A549 (cell line): ENCODE data around the gene APOL2. TPM values are rescaled to one million over a fixed set of nuclear protein-coding genes. Genes with fewer than 3 reads are reported as not detected.

Source experiments
- ATAC-seq, 2 experiments: fragments of 200-7000 bp in 1 of 2; fragments of >200 bp in 1 of 2; cut with Nextera tagmentation in 1 of 2; cut with Tn5 transposase in 1 of 2; 3 replicates each; pipeline versions ENCODE4 v1.8.0 to v1.9.1; 2018 to 2020; ENCODE audit warnings: mild to moderate bottlenecking in 1 of 2, moderate library complexity in 1 of 2
- CTCF ChIA-PET: fragments of 300-600 bp; sonication (Branson Sonifier 250); formaldehyde crosslinking; extraction: SDS; loops from one replicate; lab custom pipeline; 2021; ENCODE audit warnings: antibody characterized with exemption, inconsistent platforms; lab: Yijun Ruan, JAX
- POLR2A ChIA-PET: fragments of 350-600 bp; formaldehyde crosslinking; extraction: SDS; loops from one replicate; lab custom pipeline; 2021; ENCODE audit warnings: antibody characterized with exemption, inconsistent platforms; lab: Yijun Ruan, JAX
- DNase-seq, 2 experiments: peaks; one replicate each; pipeline versions ENCODE4 v3.0.0 to v3.0.0-alpha.2; 2011 to 2016; ENCODE audit warnings: low read depth in 1 of 2, low spot score in 1 of 2
- FAIRE-seq: peaks from 2 replicates; lab custom pipeline; 2011; peaks lifted over from hg19 to GRCh38; lab: Jason Lieb, UNC
- H3K27ac ChIP-seq, 2 experiments: fragments of >200 bp; sonication (Bioruptor Twin); formaldehyde crosslinking; 3 replicates each; pipeline ENCODE4 v1.5.1; 2016 to 2017
- H3K4me1 ChIP-seq: fragments of >200 bp; sonication (Bioruptor Twin); formaldehyde crosslinking; 3 replicates; pipeline ENCODE4 v1.6.1; 2016
- H3K4me2 ChIP-seq: fragments of >200 bp; sonication (Bioruptor Twin); formaldehyde crosslinking; 3 replicates; pipeline ENCODE4 v1.6.1; 2016
- H3K4me3 ChIP-seq: fragments of >200 bp; sonication (Bioruptor Twin); formaldehyde crosslinking; 3 replicates; pipeline ENCODE4 v1.5.1; 2016
- H3K9me3 ChIP-seq: fragments of >200 bp; sonication (Bioruptor Twin); formaldehyde crosslinking; 3 replicates; pipeline ENCODE4 v1.6.1; 2016
- BCL3 ChIP-seq: fragments of >200 bp; sonication (Bioruptor Twin); formaldehyde crosslinking; IDR thresholded peaks from 3 replicates; pipeline ENCODE4 v1.6.1; 2016
- BHLHE40 ChIP-seq: IDR thresholded peaks from 2 replicates; pipeline ENCODE4 v1.6.1; 2012; ENCODE audit warnings: low read depth, low read length, inconsistent platforms
- CHD2 ChIP-seq: fragments of 150-350 bp; IDR thresholded peaks from 2 replicates; pipeline ENCODE4 v1.6.1; 2014; ENCODE audit warnings: low read length; ENCODE audit not compliant: partially characterized antibody
- CHD4 ChIP-seq: fragments of 200-600 bp; sonication (generic); IDR thresholded peaks from 2 replicates; pipeline ENCODE4 v1.6.1; 2016; ENCODE audit warnings: antibody characterized with exemption, mild to moderate bottlenecking, borderline replicate concordance
- CTCF ChIP-seq: fragments of >200 bp; sonication (Bioruptor Twin); formaldehyde crosslinking; IDR thresholded peaks from 3 replicates; pipeline ENCODE4 v1.5.1; 2016
- E2F6 ChIP-seq: IDR thresholded peaks from 2 replicates; pipeline ENCODE4 v1.6.1; 2012; ENCODE audit warnings: low read depth, borderline replicate concordance
- EHMT2 ChIP-seq: fragments of 200-600 bp; sonication (generic); IDR thresholded peaks from 2 replicates; pipeline ENCODE4 v1.6.1; 2016; ENCODE audit warnings: antibody characterized with exemption, low read depth, mild to moderate bottlenecking, moderate library complexity
- EP300 ChIP-seq, 2 experiments: fragments of >200 bp; sonication (Bioruptor Twin); formaldehyde crosslinking; IDR thresholded peaks; 2 replicates in 1 of 2; 3 replicates in 1 of 2; pipeline ENCODE4 v1.6.1; 2016 to 2017
- ESRRA ChIP-seq: fragments of 150-350 bp; IDR thresholded peaks from 2 replicates; pipeline ENCODE4 v1.6.1; 2014; ENCODE audit warnings: mild to moderate bottlenecking, low read length, borderline replicate concordance
- HDAC2 ChIP-seq: fragments of 200-600 bp; sonication (generic); IDR thresholded peaks from 2 replicates; pipeline ENCODE4 v1.6.1; 2016
- HES2 ChIP-seq: fragments of >200 bp; sonication (Bioruptor Twin); formaldehyde crosslinking; IDR thresholded peaks from 2 replicates; pipeline ENCODE4 v1.6.1; 2016
- HEYL ChIP-seq: fragments of 250-450 bp; sonication (Bioruptor Pico); IDR thresholded peaks from 2 replicates; pipeline ENCODE4 v1.8.0; 2021; ENCODE audit warnings: mild to moderate bottlenecking, moderate library complexity
- JUN ChIP-seq, 2 experiments: fragments of >200 bp; sonication (Bioruptor Twin); formaldehyde crosslinking; IDR thresholded peaks; 2 replicates in 1 of 2; 3 replicates in 1 of 2; pipeline ENCODE4 v1.6.1; 2016 to 2017
- JUNB ChIP-seq: fragments of >200 bp; sonication (Bioruptor Twin); formaldehyde crosslinking; IDR thresholded peaks from 2 replicates; pipeline ENCODE4 v1.6.1; 2016
- KDM1A ChIP-seq: fragments of 200-600 bp; sonication (generic); IDR thresholded peaks from 2 replicates; pipeline ENCODE4 v1.6.1; 2016; ENCODE audit warnings: low read depth, mild to moderate bottlenecking
- MAX ChIP-seq: IDR thresholded peaks from 2 replicates; pipeline ENCODE4 v1.6.1; 2012
- NPAS2 ChIP-seq: fragments of 250-450 bp; sonication (Bioruptor Pico); IDR thresholded peaks from 2 replicates; pipeline ENCODE4 v1.8.0; 2022; ENCODE audit warnings: mild to moderate bottlenecking, moderate library complexity, borderline replicate concordance
- PBX3 ChIP-seq: IDR thresholded peaks from 2 replicates; pipeline ENCODE4 v1.6.1; 2012
- PHF8 ChIP-seq: fragments of 200-600 bp; sonication (generic); IDR thresholded peaks from 2 replicates; pipeline ENCODE4 v1.6.1; 2016; ENCODE audit warnings: low read depth, mild to moderate bottlenecking, antibody characterized with exemption, moderate library complexity, borderline replicate concordance
- REST ChIP-seq: fragments of 200-600 bp; sonication (generic); IDR thresholded peaks from 2 replicates; pipeline ENCODE4 v1.6.1; 2016; ENCODE audit warnings: antibody characterized with exemption, mild to moderate bottlenecking, moderate library complexity
- RFX5 ChIP-seq: fragments of 450-650 bp; IDR thresholded peaks from 2 replicates; pipeline ENCODE4 v1.7.1; 2014; ENCODE audit warnings: antibody characterized with exemption, mild to moderate bottlenecking, moderate library complexity
- RNF2 ChIP-seq: fragments of 200-600 bp; sonication (generic); IDR thresholded peaks from 2 replicates; pipeline ENCODE4 v1.6.1; 2016; ENCODE audit warnings: low read depth, mild to moderate bottlenecking, antibody characterized with exemption, moderate library complexity, borderline replicate concordance
- SMC3 ChIP-seq: fragments of >200 bp; sonication (Bioruptor Twin); formaldehyde crosslinking; IDR thresholded peaks from 3 replicates; pipeline ENCODE4 v1.6.1; 2018; ENCODE audit warnings: inconsistent platforms
- TFCP2L1 ChIP-seq: fragments of 250-450 bp; sonication (Bioruptor Pico); IDR thresholded peaks from 2 replicates; pipeline ENCODE4 v1.5.0; 2021; ENCODE audit warnings: mild to moderate bottlenecking
- WGBS: methylation state at CpG from one replicate; pipeline ENCODE4 v1.1.6; 2017; ENCODE audit errors: missing lambda C conversion rate; 5-methylcytosine and 5-hydroxymethylcytosine counted together
- polyA plus RNA-seq, 4 experiments: library from polyadenylated mRNA; depleted of rRNA in 3 of 4; stranded (reverse); fragments of >200 nt; fragmentation: RNase III in 1 of 4; extraction: RNeasy Plus Mini Kit Qiagen cat#74134 plus additional on column Dnase treatment in 1 of 4; gene quantifications; 2 replicates in 3 of 4; 3 replicates in 1 of 4; pipeline ENCODE4 v1.2.3, GENCODE V29; 2011 to 2017

Gene APOL2
- polyA plus RNA-seq, 2 of the 4 experiments (the other 2 are of a cell fraction), result 8.7 to 23.8 TPM

GRCh38 chr22:36236388-36237319 is 2.7 kb downstream of the APOL2 start (continued):
- TF ChIP-seq PHF8, result no peak
- no peak for TF ChIP-seq BHLHE40

- 59% methylated on average over 3 of the region's 3 CpGs for whole genome bisulfite sequencing
- Histone ChIP-seq H3K4me3 (no peak overlapping the region), H3K4me1 (peaks cover 18% of the 10 kb centered on the region)
- POLR2A ChIA-PET, result no interaction called here
- ATAC-seq, result no peak
- TF ChIP-seq HEYL (CRISPR knock-in tag) (no peak), E2F6 (no peak), PBX3 (no peak), RFX5 (no peak), JUN (IDR thresholded peaks at IDR 0.05) (no peak), EP300 (IDR thresholded peaks at IDR 0.05) (no peak), SMC3 (no peak), HES2 (no peak), CHD4 (no peak), EHMT2 (no peak), TFCP2L1 (CRISPR knock-in tag) (no peak), CTCF (no peak), KDM1A (no peak), JUNB (no peak), CHD2 (no peak), RNF2 (no peak)
- TF ChIP-seq, all 56 proteins: peak for 0
- Histone ChIP-seq H3K27ac (no peak overlapping the region), H3K4me2 (no peak overlapping the region), H3K9me3 (no peaks in the 10 kb centered on the region)
- DNase-seq, result no peak
- no peak for FAIRE-seq
- CTCF ChIA-PET, result interaction anchor here (0.6 to 1.8 kb wide), 4 partner anchors 8 to 251 kb away, joined by 3 to 4 read pairs (median 4); no protein-coding TSS in a partner anchor
These were observed 3.7 kb downstream of the APOL2 start for GRCh38 chr22:36235585-36235984.

- ChIA-PET CTCF (interaction anchor here (0.6 to 1.8 kb wide), 3 partner anchors 10 to 252 kb away, joined by 3 to 4 read pairs (median 3); no protein-coding TSS in a partner anchor), POLR2A (no interaction called here)
- Histone ChIP-seq H3K4me2 (no peak overlapping the region), H3K4me3 (no peak overlapping the region), H3K4me1 (peaks cover 15% of the 10 kb centered on the region), H3K9me3 (no peaks in the 10 kb centered on the region), H3K27ac (no peak overlapping the region)
- DNase-seq (no peak), ATAC-seq (no peak), FAIRE-seq (no peak)
- WGBS, result 78% methylated on average over 2 of the region's 2 CpGs
- TF ChIP-seq BCL3, result no peak
- no peak for TF ChIP-seq CHD2
- no peak for TF ChIP-seq REST
- TF ChIP-seq HDAC2, result no peak
- no peak for TF ChIP-seq MAX
- no peak for TF ChIP-seq E2F6
- no peak for TF ChIP-seq ESRRA
- TF ChIP-seq KDM1A, result no peak
- TF ChIP-seq NPAS2, result no peak
These were observed 4.4 kb downstream of the APOL2 start for GRCh38 chr22:36234919-36235318.
